ENCODE measurements around the gene ZPR1.

- TF ChIP-seq, protein P1, sequence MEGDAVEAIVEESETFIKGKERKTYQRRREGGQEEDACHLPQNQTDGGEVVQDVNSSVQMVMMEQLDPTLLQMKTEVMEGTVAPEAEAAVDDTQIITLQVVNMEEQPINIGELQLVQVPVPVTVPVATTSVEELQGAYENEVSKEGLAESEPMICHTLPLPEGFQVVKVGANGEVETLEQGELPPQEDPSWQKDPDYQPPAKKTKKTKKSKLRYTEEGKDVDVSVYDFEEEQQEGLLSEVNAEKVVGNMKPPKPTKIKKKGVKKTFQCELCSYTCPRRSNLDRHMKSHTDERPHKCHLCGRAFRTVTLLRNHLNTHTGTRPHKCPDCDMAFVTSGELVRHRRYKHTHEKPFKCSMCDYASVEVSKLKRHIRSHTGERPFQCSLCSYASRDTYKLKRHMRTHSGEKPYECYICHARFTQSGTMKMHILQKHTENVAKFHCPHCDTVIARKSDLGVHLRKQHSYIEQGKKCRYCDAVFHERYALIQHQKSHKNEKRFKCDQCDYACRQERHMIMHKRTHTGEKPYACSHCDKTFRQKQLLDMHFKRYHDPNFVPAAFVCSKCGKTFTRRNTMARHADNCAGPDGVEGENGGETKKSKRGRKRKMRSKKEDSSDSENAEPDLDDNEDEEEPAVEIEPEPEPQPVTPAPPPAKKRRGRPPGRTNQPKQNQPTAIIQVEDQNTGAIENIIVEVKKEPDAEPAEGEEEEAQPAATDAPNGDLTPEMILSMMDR (conservative IDR thresholded peaks at IDR 0.05; ENCODE audit: low read length): no peak
- no peak for TF ChIP-seq EZH2phosphoT487 (IDR thresholded peaks at IDR 0.05; ENCODE audit: borderline replicate concordance)
Measured at GRCh38 chr11:116829525-116830183, 41.8 kb upstream of the ZPR1 start, which contains the start of gene APOC3.
